Renal cortex interstitium (tissue), 11 donors: ENCODE data around the gene ASPSCR1. TPM values are rescaled to one million over a fixed set of nuclear protein-coding genes. Genes with fewer than 3 reads are reported as not detected.

Source experiments
- DNase-seq, 11 donors: peaks; one replicate each; pipeline ENCODE4 v3.0.0-alpha.2; 2013; ENCODE audit warnings: low read depth in 9 of 11, low spot score in 4 of 11; ENCODE audit errors: extremely low read depth in 1 of 11
- polyA plus RNA-seq, 3 donors: library from polyadenylated mRNA; unstranded; fragments of 120-200 nt; gene quantifications; one replicate each; pipeline ENCODE4 v1.2.1, GENCODE V29; 2013; ENCODE audit not compliant: insufficient read length in 3 of 3

Gene ASPSCR1
- polyA plus RNA-seq, 3 donors: 20.1 to 39.0 (median 35.2) TPM

GRCh38 chr17:82039695-82040299 lies 62.4 kb downstream of the ASPSCR1 start:
- DNase-seq: no peak

DNA sequence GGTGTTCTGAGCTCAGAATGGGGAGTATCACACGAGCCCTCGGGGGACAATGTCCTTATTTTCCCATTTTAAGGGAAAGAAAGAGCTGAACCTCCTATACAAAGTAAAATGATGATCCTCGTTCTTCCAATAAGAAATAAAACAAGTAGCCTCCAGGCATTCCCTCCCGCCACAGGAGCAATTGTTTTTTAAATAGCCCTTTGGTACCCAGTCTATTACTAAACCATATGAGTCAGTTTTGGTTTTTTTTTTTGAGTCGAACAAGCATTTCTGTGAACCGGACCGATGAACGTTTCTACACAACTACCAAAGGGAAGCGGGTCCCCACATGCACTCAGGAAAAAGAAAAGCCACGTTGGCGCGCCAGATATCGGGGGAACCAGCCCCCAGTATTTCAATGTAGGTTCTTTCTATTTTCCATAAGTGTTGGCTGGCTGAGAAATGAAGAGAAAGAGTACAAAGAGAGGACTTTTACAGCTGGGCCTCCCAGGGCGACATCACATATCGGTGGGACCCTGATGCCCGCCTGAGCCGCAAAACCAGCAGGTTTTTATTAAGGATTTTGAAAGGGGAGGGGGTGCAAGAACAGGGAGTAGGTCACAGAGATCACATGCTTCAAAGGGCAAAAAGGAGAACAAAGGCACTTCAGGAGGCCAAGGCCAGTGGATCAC lies 63.9 kb downstream of the ASPSCR1 start:
- DNase-seq: no peak

DNA sequence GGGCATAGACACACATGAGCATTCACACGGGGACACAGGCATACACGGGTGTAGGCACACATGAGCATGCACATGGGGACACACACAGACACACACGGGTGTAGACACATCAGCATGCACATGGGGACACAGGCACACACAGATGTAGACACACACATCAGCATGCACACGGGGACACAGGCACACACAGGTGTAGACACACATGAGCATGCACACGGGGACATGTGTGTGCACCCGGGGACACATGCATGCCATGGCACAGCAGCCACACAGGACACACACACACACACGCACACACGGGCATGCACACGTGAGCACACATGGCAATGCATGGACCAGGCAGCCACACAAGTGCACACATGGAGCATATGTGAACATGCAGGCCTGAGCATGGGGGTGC lies 65.2 kb downstream of the ASPSCR1 start:
- DNase-seq: no peak

DNA sequence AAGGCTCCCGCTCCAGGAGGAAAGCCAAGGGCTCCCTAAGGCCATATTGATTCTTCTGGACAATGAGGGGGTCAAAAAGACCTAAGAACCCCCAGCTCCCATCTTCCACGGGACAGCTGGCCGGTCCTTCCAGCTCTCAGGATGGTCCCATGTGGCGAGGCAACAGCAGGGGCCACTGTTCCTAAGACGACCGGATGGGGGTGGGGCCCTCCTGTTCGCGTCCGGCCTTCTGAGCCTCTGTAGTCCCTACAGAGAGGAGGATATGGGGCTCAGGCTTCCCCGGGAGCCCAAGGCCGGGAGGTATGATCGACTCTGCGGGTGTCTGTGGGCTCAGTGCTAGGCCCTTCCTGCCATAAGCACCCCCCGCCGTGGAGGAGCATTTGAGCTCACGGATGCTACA lies 66.1 kb downstream of the ASPSCR1 start:
- DNase-seq: no peak

DNA sequence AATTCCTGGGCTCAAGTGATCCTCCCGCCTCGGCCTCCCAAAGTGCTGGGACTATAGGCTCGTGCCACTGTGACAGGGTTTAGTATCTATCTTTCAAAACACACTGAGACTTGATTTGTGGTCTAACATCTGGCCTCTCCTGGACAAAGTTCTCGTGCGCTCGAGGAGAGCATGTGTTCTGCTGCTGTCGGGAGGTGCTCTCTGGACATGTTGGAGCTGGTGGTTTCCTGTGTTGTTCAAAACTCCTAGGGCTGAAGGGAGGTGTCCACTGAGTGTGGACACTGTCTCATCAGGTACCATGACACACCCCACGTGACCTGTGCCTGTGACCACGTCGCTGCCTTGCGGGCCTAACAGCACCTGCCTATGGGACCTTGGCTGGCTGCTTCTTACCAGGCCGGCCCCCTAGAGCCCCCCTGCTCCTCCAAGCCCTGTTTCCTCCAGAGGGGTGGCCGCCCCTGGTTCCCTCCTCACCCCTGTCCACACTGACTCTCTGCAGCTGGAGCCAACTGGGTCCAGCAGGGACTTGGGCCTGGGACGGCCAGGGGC lies 68.6 kb downstream of the ASPSCR1 start:
- DNase-seq: no peak

GRCh38 chr17:82046903-82047302 lies 69.5 kb downstream of the ASPSCR1 start:
- no peak for DNase-seq

DNA sequence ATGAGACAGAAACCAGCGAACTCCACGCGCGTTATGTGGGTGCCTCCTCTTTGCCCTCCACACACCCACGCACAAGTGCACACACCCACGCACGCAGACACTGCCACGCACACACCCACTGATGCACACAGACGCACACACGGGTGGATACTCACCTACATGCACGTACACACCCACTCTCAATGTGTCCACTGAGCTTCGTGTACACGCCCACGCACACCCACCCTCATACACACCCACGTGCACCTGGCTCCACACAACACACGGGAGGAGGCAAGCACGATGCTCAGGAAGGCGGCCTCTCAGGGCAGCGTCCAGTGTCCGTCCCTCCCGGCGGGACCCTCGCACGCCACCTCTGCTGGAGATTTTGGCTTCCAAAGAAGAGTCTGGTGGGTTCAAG lies 70.0 kb downstream of the ASPSCR1 start:
- DNase-seq: no peak

GRCh38 chr17:82047914-82048570 lies 70.6 kb downstream of the ASPSCR1 start:
- no peak for DNase-seq

GRCh38 chr17:82048571-82048971 lies 71.1 kb downstream of the ASPSCR1 start:
- no peak for DNase-seq

DNA sequence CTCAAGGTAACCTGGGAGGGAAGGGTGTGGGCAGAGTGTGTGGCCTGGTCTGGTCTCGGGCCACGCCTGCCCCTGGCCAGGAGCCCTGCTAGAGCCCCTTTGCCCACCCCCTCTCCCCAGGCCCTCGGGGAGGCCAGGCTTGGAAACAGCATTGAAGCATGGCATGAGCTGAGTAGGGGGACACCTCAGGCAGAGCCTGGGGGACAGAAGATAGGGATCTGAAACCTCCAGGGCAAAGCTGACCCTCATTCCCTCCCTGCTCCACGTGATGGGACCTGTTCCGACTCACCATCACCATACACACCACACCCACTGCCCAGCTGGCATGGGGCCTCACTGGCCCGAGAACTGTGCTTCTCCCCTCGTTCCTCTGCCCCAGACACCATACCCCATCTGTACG lies 71.7 kb downstream of the ASPSCR1 start:
- no peak for DNase-seq

DNA sequence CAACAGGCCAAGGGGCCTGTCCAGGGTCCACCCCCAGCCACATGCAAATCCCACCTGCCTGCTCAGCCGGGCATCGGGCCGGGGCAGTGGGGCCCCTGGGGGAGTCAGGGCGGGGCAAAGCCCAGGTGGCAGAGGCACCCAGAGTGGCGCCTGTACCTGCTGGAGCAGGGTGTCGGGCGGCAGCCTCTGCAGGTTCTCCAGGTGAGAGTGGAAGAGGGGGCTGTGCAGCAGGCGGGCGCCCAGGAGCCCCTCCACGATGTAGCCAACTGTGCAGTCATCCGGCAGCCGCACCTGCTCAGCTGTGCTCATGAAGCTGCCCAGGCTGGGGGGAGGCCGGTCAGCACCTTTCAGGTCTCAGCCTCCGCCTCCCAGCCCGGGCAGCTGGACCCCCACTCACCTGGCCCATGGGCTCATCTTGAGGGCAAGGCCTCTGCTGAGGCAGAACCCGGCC lies 72.1 kb downstream of the ASPSCR1 start:
- no peak for DNase-seq

GRCh38 chr17:82050152-82050760 lies 72.8 kb downstream of the ASPSCR1 start:
- DNase-seq: no peak

- no peak for DNase-seq
These were observed 73.6 kb downstream of the ASPSCR1 start for GRCh38 chr17:82050761-82051641.

GRCh38 chr17:82051776-82052637 lies 74.6 kb downstream of the ASPSCR1 start, which contains the start of the genes GPS1 and RFNG:
GPS1 (plus strand) TSS chr17:82051898; CDS start chr17:82051932, 34 bp downstream.
RFNG (minus strand) TSS chr17:82051811; CDS start chr17:82051766, 45 bp downstream.
- DNase-seq: peak in 7 of 11 donors; percentile 42 to 71 (median 58)

DNA sequence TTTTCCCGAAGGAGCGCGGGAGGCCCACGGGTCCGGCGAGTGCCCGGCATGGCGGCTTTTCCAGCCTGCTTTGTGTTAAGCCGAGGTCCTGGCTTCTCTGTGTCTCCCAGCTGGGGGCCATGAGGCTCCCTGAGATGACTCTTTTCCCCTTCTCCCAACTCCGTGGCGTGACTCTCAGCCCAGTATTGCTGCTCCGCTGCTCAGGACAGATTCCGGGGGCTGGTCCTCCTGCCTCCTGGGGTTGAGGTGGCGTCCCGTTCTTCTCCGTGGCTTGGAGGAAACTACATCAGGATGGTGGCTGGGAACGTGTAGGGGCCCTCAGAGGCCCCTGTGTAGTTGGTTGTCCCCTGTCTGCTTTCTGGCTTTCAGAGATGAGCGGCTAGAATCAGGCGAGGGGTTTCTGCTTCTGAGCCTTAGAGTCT lies 75.2 kb downstream of the ASPSCR1 start:
- DNase-seq: no peak

GRCh38 chr17:82053130-82053529 lies 75.7 kb downstream of the ASPSCR1 start:
- DNase-seq: no peak

GRCh38 chr17:82053556-82054263 lies 76.3 kb downstream of the ASPSCR1 start:
- DNase-seq: no peak
